ENCODE measurements around the gene KCNMA1. TPM values are rescaled to one million over a fixed set of nuclear protein-coding genes. Genes with fewer than 3 reads are reported as not detected.

KCNMA1 gene
- total and polyA plus RNA-seq, 9 of the 15 experiments (the other 6 are each of a cell fraction or from before 2014, with no cell fraction given): 0.01 to 0.95 (median 0.15) TPM; not detected in 4

- TF ChIP-seq ZMIZ1 (IDR thresholded peaks at IDR 0.05; ENCODE audit: low read depth in 2 of 2, low read length in 2 of 2) (no peak), ZNF583 (CRISPR knock-in tag; IDR thresholded peaks at IDR 0.05) (no peak), XRCC4 (IDR thresholded peaks at IDR 0.05; ENCODE audit: extremely low read depth, insufficient read depth, insufficient read length) (no peak), ZKSCAN8 (CRISPR knock-in tag; IDR thresholded peaks at IDR 0.05) (no peak), ETV1 (tag; conservative IDR thresholded peaks at IDR 0.05; ENCODE audit: low read depth) (no peak), MCM3 (IDR thresholded peaks at IDR 0.05) (no peak), OTX1 (CRISPR knock-in tag; IDR thresholded peaks at IDR 0.05) (no peak), TCF7L2 (IDR thresholded peaks at IDR 0.05; ENCODE audit: low read depth, low read length) (no peak)
- TF ChIP-seq, protein P1, sequence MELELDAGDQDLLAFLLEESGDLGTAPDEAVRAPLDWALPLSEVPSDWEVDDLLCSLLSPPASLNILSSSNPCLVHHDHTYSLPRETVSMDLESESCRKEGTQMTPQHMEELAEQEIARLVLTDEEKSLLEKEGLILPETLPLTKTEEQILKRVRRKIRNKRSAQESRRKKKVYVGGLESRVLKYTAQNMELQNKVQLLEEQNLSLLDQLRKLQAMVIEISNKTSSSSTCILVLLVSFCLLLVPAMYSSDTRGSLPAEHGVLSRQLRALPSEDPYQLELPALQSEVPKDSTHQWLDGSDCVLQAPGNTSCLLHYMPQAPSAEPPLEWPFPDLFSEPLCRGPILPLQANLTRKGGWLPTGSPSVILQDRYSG (tag; conservative IDR thresholded peaks at IDR 0.05; ENCODE audit: low read depth): no peak
- TF ChIP-seq, protein P2, sequence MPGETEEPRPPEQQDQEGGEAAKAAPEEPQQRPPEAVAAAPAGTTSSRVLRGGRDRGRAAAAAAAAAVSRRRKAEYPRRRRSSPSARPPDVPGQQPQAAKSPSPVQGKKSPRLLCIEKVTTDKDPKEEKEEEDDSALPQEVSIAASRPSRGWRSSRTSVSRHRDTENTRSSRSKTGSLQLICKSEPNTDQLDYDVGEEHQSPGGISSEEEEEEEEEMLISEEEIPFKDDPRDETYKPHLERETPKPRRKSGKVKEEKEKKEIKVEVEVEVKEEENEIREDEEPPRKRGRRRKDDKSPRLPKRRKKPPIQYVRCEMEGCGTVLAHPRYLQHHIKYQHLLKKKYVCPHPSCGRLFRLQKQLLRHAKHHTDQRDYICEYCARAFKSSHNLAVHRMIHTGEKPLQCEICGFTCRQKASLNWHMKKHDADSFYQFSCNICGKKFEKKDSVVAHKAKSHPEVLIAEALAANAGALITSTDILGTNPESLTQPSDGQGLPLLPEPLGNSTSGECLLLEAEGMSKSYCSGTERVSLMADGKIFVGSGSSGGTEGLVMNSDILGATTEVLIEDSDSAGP (CRISPR knock-in tag; IDR thresholded peaks at IDR 0.05): no peak
Measured at GRCh38 chr10:76882245-76882644, 755.4 kb downstream of the KCNMA1 start (continued).
